Measurements from ENCODE around the gene AP5Z1. TPM values are rescaled to one million over a fixed set of nuclear protein-coding genes. Genes with fewer than 3 reads are reported as not detected.

The AP5Z1 gene
- total and polyA plus RNA-seq, 2 donors (not counting 1 experiment from before 2014, with no cell fraction given): 99.7 to 113 TPM

DNA sequence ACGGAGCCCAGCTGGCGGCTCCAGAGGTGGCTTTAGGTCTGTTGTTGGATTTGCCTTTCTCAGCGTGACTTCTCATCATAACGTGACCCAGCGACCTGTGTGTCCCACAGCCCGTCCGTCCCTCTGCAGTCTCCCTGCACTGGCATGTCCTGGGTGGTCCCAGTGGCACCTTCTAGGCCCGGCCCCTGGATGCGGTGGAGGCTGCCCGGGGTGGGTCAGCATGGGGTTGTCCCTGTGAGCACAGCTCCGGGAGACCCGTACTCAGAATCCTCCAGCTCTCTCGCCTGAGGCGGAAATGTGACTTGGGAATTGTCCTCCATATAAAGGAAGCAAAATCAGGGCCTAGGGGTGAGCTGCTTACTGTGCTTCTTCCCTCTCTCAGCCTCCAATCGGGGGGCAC lies 25.6 kb upstream of the AP5Z1 start:
- Mint-ChIP-seq H3K4me3 (no peak overlapping the region), H3K4me1 (peaks cover 40% of the 10 kb centered on the region), H3K27ac (no peak overlapping the region), H3K9me3 (ENCODE audit: insufficient read depth) (no peaks in the 10 kb centered on the region), H3K27me3 (no peaks in the 10 kb centered on the region)
- Histone ChIP-seq H3K4me3 (ENCODE audit: control extremely low read depth in 1 of 5, extremely low read depth in 1 of 5, insufficient read depth in 1 of 5, low read depth in 2 of 5, low read length in 4 of 5) (no peak overlapping the region), H4K20me1 (ENCODE audit: control insufficient read depth, insufficient read depth, low read length, poor library complexity, severe bottlenecking) (peaks cover 51% of the 10 kb centered on the region), H3K9me3 (ENCODE audit: control extremely low read depth in 1 of 3, control insufficient read depth in 2 of 3, insufficient read depth in 1 of 3, low read length in 2 of 3) (no peaks in the 10 kb centered on the region), H3K4me2 (replicated peaks; ENCODE audit: low read depth, low read length, poor library complexity, severe bottlenecking) (no peak overlapping the region), H3K27ac (ENCODE audit: low read length in 2 of 2) (no peak overlapping the region), H3K36me3 (replicated peaks in 1 of 2; ENCODE audit: control extremely low read depth in 1 of 2, control insufficient read depth in 1 of 2, extremely low read depth in 1 of 2, insufficient read depth in 2 of 2, low read length in 1 of 2) (peaks cover 0 to 37% of the 10 kb centered on the region in 2 experiments), H2AFZ (ENCODE audit: insufficient read depth, low read depth, low read length, poor library complexity, severe bottlenecking) (no peak overlapping the region), H3K79me2 (ENCODE audit: control insufficient read depth, insufficient read depth, low read length) (peaks cover 83% of the 10 kb centered on the region), H3K27me3 (replicated peaks in 1 of 4; ENCODE audit: control extremely low read depth in 1 of 4, control insufficient read depth in 3 of 4, insufficient read depth in 4 of 4, low read length in 3 of 4) (no peaks in the 10 kb centered on the region), H3K9ac (ENCODE audit: low read length) (no peak overlapping the region), H3K4me1 (ENCODE audit: control insufficient read depth in 2 of 2, insufficient read depth in 2 of 2, low read length in 2 of 2) (peaks cover 9 to 35% of the 10 kb centered on the region in 2 donors)
- TF ChIP-seq EZH2 (IDR thresholded peaks at IDR 0.05; ENCODE audit: borderline replicate concordance, insufficient read depth, low read depth, low read length, poor library complexity, severe bottlenecking): no peak
- TF ChIP-seq, protein P1, sequence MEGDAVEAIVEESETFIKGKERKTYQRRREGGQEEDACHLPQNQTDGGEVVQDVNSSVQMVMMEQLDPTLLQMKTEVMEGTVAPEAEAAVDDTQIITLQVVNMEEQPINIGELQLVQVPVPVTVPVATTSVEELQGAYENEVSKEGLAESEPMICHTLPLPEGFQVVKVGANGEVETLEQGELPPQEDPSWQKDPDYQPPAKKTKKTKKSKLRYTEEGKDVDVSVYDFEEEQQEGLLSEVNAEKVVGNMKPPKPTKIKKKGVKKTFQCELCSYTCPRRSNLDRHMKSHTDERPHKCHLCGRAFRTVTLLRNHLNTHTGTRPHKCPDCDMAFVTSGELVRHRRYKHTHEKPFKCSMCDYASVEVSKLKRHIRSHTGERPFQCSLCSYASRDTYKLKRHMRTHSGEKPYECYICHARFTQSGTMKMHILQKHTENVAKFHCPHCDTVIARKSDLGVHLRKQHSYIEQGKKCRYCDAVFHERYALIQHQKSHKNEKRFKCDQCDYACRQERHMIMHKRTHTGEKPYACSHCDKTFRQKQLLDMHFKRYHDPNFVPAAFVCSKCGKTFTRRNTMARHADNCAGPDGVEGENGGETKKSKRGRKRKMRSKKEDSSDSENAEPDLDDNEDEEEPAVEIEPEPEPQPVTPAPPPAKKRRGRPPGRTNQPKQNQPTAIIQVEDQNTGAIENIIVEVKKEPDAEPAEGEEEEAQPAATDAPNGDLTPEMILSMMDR (IDR thresholded peaks at IDR 0.05): no peak
- POLR2A ChIA-PET: no interaction called here
- over 99% methylated on average over 14 of the region's 15 CpGs for WGBS (ENCODE audit: insufficient coverage)
- no peak for DNase-seq
- intact Hi-C loops (cut with micrococcal nuclease): loop anchor here (5.0 kb wide), 1 partner anchor 67 kb away; the partner anchor contains the start of gene FOXK1
- CTCF ChIA-PET: interaction anchor here (1.6 kb wide), 1 partner anchor 138 kb away, joined by 9 read pairs; no protein-coding TSS in a partner anchor
- no peak for ATAC-seq (ENCODE audit: low read depth)

DNA sequence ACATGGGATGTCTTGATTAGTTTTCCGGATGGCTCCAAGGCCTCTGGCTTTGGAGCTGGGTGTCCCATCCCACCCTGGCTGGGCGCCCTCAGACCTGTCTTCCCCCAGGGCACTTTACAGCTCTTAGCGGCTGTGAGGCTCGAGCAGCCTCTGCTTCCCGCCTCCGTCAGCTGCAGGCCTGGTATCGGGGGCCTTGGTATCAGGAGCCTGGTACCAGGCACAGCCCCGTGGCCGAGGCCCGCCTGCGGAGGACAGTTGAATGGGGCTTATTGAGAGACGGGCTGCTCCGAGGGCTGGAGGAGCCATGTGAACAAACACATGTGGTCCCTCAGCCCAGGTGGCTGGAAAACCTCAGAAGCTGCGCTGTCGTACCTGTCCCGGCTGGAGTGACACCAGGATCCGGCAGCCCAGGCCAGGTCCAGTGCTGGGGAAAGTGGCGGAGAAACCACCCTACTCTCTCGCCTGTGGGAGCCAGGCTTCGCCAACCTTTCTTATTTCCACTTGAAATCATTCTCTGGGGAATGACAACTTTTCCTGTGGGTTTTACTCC lies 23.9 kb upstream of the AP5Z1 start:
- Mint-ChIP-seq H3K27ac (no peak overlapping the region), H3K4me1 (peaks cover 26% of the 10 kb centered on the region), H3K4me3 (no peak overlapping the region), H3K9me3 (ENCODE audit: insufficient read depth) (no peaks in the 10 kb centered on the region), H3K27me3 (no peaks in the 10 kb centered on the region)
- intact Hi-C loops (cut with micrococcal nuclease): loop anchor here (5.0 kb wide), 1 partner anchor 69 kb away; the partner anchor contains the start of gene FOXK1
- POLR2A ChIA-PET: no interaction called here
- H2AFZ ChIP-seq (ENCODE audit: insufficient read depth, low read depth, low read length, poor library complexity, severe bottlenecking): no peak overlapping the region
- CTCF ChIA-PET: no interaction called here
- H3K36me3 ChIP-seq (replicated peaks in 1 of 2; ENCODE audit: control extremely low read depth in 1 of 2, control insufficient read depth in 1 of 2, extremely low read depth in 1 of 2, insufficient read depth in 2 of 2, low read length in 1 of 2): peaks cover 0 to 51% of the 10 kb centered on the region in 2 experiments
- H3K27me3 ChIP-seq (replicated peaks in 1 of 4; ENCODE audit: control extremely low read depth in 1 of 4, control insufficient read depth in 3 of 4, insufficient read depth in 4 of 4, low read length in 3 of 4): no peaks in the 10 kb centered on the region
- H3K9me3 ChIP-seq (ENCODE audit: control extremely low read depth in 1 of 3, control insufficient read depth in 2 of 3, insufficient read depth in 1 of 3, low read length in 2 of 3): no peaks in the 10 kb centered on the region
- H3K79me2 ChIP-seq (ENCODE audit: control insufficient read depth, insufficient read depth, low read length): peaks cover 96% of the 10 kb centered on the region
- H3K27ac ChIP-seq (ENCODE audit: low read length in 2 of 2): no peak overlapping the region
- H3K4me2 ChIP-seq (replicated peaks; ENCODE audit: low read depth, low read length, poor library complexity, severe bottlenecking): no peak overlapping the region
- ATAC-seq (ENCODE audit: low read depth): no peak
- no peak overlapping the region for H3K4me3 ChIP-seq (ENCODE audit: control extremely low read depth in 1 of 5, extremely low read depth in 1 of 5, insufficient read depth in 1 of 5, low read depth in 2 of 5, low read length in 4 of 5)
- WGBS (ENCODE audit: insufficient coverage): 97% methylated on average over 18 of the region's 20 CpGs
- TF ChIP-seq, protein P1 (IDR thresholded peaks at IDR 0.05): no peak
- no peak for TF ChIP-seq EZH2 (IDR thresholded peaks at IDR 0.05; ENCODE audit: borderline replicate concordance, insufficient read depth, low read depth, low read length, poor library complexity, severe bottlenecking)
- H3K9ac ChIP-seq (ENCODE audit: low read length): no peak overlapping the region
- H4K20me1 ChIP-seq (ENCODE audit: control insufficient read depth, insufficient read depth, low read length, poor library complexity, severe bottlenecking): peaks cover 56% of the 10 kb centered on the region
- H3K4me1 ChIP-seq (ENCODE audit: control insufficient read depth in 2 of 2, insufficient read depth in 2 of 2, low read length in 2 of 2): peaks cover 3 to 21% of the 10 kb centered on the region in 2 donors
- no peak for DNase-seq

All from B cell (primary cell).